WTC11 (cell line): ENCODE measurements around the gene CRTC3. TPM values are rescaled to one million over a fixed set of nuclear protein-coding genes. Genes with fewer than 3 reads are reported as not detected.

Source experiments
- ATAC-seq: fragments of 200-7000 bp; cut with Tn5 transposase; 2 replicates; pipeline ENCODE4 v1.10.0; 2021; ENCODE audit warnings: mild to moderate bottlenecking, moderate library complexity
- CTCF ChIA-PET: fragments of 300-600 bp; sonication (Branson Sonifier 250); formaldehyde crosslinking; loops from one replicate; lab custom pipeline; 2021; ENCODE audit warnings: antibody characterized with exemption; lab: Charles Lee
- POLR2A ChIA-PET: fragments of 350-600 bp; sonication (Branson Sonifier 250); formaldehyde crosslinking; loops from one replicate; lab custom pipeline; 2021; ENCODE audit warnings: antibody characterized with exemption; lab: Charles Lee
- DNase-seq: peaks from one replicate; pipeline ENCODE4 v3.0.0; 2021; ENCODE audit warnings: low spot score
- H3K27ac Mint-ChIP-seq: 2 replicates; pipeline ENCODE4 v1.8.0; 2021; ENCODE audit warnings: mixed read lengths
- H3K27me3 Mint-ChIP-seq: 2 replicates; pipeline ENCODE4 v1.8.0; 2021; ENCODE audit warnings: low read depth, mild to moderate bottlenecking, moderate library complexity, mixed read lengths
- H3K36me3 Mint-ChIP-seq: 2 replicates; pipeline ENCODE4 v1.8.0; 2021; ENCODE audit warnings: mixed read lengths
- H3K4me1 Mint-ChIP-seq: 2 replicates; pipeline ENCODE4 v1.8.0; 2022; ENCODE audit warnings: mixed read lengths
- H3K4me3 Mint-ChIP-seq: 2 replicates; pipeline ENCODE4 v1.8.0; 2021; ENCODE audit warnings: mild to moderate bottlenecking, moderate library complexity, mixed read lengths
- H3K9me3 Mint-ChIP-seq: 2 replicates; pipeline ENCODE4 v1.8.0; 2021; ENCODE audit warnings: mixed read lengths
- ATF3 ChIP-seq: sonication (generic); formaldehyde crosslinking; conservative IDR thresholded peaks from 2 replicates; pipeline ENCODE4 v1.8.1; 2022; ENCODE audit warnings: mild to moderate bottlenecking, missing genetic modification reagents
- EMX1 ChIP-seq: fragments of 250-450 bp; sonication (Bioruptor Pico); IDR thresholded peaks from 2 replicates; pipeline ENCODE4 v1.8.0; 2021; ENCODE audit warnings: mild to moderate bottlenecking
- GTF2I ChIP-seq: fragments of 250-450 bp; sonication (Bioruptor Pico); conservative IDR thresholded peaks from 2 replicates; pipeline ENCODE4 v1.4.0; 2021; ENCODE audit warnings: mild to moderate bottlenecking
- HMGA2 ChIP-seq: fragments of 250-450 bp; sonication (Bioruptor Pico); IDR thresholded peaks from 2 replicates; pipeline ENCODE4 v1.4.0; 2021; ENCODE audit warnings: mild to moderate bottlenecking, moderate library complexity
- IRF1 ChIP-seq: sonication (generic); formaldehyde crosslinking; IDR thresholded peaks from 2 replicates; pipeline ENCODE4 v1.8.0; 2023; ENCODE audit warnings: missing genetic modification reagents
- NR2C2 ChIP-seq: sonication (generic); formaldehyde crosslinking; IDR thresholded peaks from 2 replicates; pipeline ENCODE4 v1.8.0; 2022; ENCODE audit warnings: mild to moderate bottlenecking, missing genetic modification reagents
- STAT6 ChIP-seq: sonication (generic); formaldehyde crosslinking; conservative IDR thresholded peaks from 2 replicates; pipeline ENCODE4 v1.8.1; 2023; ENCODE audit warnings: mild to moderate bottlenecking, low read depth, missing genetic modification reagents, moderate library complexity
- TP53 ChIP-seq: sonication (generic); formaldehyde crosslinking; IDR thresholded peaks from 2 replicates; pipeline ENCODE4 v1.8.1; 2023; ENCODE audit warnings: mild to moderate bottlenecking, missing genetic modification reagents
- ZMAT4 ChIP-seq: fragments of 250-450 bp; sonication (Bioruptor Pico); IDR thresholded peaks from 2 replicates; pipeline ENCODE4 v1.9.0; 2021; ENCODE audit warnings: mild to moderate bottlenecking
- ZNF138 ChIP-seq: sonication (generic); formaldehyde crosslinking; conservative IDR thresholded peaks from 2 replicates; pipeline ENCODE4 v1.8.1; 2022; ENCODE audit warnings: mild to moderate bottlenecking, moderate library complexity, missing genetic modification reagents
- ZNF425 ChIP-seq: fragments of 250-450 bp; sonication (Bioruptor Pico); conservative IDR thresholded peaks from 2 replicates; pipeline ENCODE4 v1.9.0; 2021; ENCODE audit warnings: mild to moderate bottlenecking
- total RNA-seq: library from RNA; stranded (reverse); gene quantifications from 3 replicates; pipeline ENCODE4 v1.2.3, GENCODE V29; 2021
- TF ChIP-seq, protein P1 (sequence below): fragments of 250-450 bp; sonication (Bioruptor Pico); IDR thresholded peaks from 2 replicates; pipeline ENCODE4 v1.9.0; 2021; ENCODE audit warnings: moderate library complexity, mild to moderate bottlenecking, inconsistent platforms, borderline replicate concordance
- TF ChIP-seq, protein P2 (sequence below): sonication (generic); formaldehyde crosslinking; IDR thresholded peaks from 2 replicates; pipeline ENCODE4 v1.8.0; 2022; ENCODE audit warnings: mild to moderate bottlenecking, missing genetic modification reagents

CRTC3 gene
- total RNA-seq, 1 experiment from 2014 or later: 8.4 TPM

DNA sequence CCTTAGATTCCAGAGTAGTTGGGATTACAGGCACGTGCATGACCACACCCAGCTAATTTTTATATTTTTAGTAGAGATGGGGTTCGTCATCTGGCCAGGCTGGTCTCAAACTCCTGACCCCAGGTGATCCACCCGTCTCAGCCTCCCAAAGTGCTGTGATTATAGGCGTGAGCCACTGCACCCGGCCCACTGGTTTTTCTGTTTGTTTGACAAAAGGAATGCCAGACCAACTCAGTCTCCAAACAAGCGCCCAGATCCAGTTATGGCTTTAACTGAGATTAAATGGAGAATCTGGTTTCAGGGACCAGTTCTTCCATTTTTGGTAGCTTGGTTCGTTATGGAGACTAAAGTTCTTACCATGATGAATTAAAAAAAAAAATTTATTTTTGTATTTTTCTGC is 50.8 kb downstream of the CRTC3 start (continued):
- TF ChIP-seq ZNF425 (CRISPR knock-in tag) (no peak), HMGA2 (CRISPR knock-in tag) (no peak)

- no peak for DNase-seq
- POLR2A ChIA-PET: interaction anchor here (0.7 kb wide), 1 partner anchor 59 kb away, joined by 3 read pairs; no protein-coding TSS in a partner anchor
- no peak for TF ChIP-seq TP53 (CRISPR knock-in tag)
- TF ChIP-seq STAT6 (CRISPR knock-in tag): no peak
- TF ChIP-seq, protein P1, sequence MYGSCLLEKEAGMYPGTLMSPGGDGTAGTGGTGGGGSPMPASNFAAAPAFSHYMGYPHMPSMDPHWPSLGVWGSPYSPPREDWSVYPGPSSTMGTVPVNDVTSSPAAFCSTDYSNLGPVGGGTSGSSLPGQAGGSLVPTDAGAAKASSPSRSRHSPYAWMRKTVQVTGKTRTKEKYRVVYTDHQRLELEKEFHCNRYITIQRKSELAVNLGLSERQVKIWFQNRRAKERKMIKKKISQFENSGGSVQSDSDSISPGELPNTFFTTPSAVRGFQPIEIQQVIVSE (CRISPR knock-in tag): no peak
- TF ChIP-seq, all 79 proteins: peak for 0
- ATAC-seq: no peak
- H3K27ac Mint-ChIP-seq: no peak overlapping the region
- no peak overlapping the region for H3K4me3 Mint-ChIP-seq
- no peaks in the 10 kb centered on the region for H3K36me3 Mint-ChIP-seq
- no peaks in the 10 kb centered on the region for H3K9me3 Mint-ChIP-seq
- H3K4me1 Mint-ChIP-seq: peaks cover 69% of the 10 kb centered on the region
- H3K27me3 Mint-ChIP-seq: peaks cover 24% of the 10 kb centered on the region
- CTCF ChIA-PET: interaction anchor here (0.6 to 1.4 kb wide), 3 partner anchors 13 to 169 kb away, joined by 3 to 4 read pairs (median 3); no protein-coding TSS in a partner anchor
These were observed 51.2 kb downstream of the CRTC3 start for GRCh38 chr15:90580946-90581345.

DNA sequence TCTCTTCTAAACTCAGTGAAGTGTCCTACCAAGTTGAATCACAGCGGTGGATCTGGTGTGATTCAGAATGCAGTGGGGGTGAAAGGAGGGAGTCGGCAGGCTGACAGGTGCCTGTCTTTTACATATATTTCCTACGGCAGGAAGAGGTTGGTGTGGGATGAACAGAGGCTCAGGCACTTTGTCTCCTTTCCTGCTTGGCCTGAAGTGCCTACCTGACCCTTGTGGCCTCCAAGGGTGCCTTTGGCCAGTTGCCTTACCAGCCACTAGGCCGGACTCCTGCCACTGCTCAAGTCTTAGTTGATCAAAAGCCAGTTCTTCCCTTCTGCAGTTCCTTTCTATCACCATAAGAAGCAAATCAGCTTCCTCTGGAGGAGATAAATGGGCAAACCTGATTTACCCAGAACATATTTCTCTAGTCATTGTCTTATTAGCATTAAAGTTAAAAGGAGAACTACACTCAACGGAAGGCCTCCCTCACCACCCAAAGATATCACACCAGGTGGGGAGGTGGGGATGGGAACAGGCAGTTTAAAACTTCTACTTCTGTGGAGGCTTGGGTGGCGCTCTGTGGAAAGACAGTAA is 52.1 kb downstream of the CRTC3 start:
- Mint-ChIP-seq H3K4me1 (peaks cover 64% of the 10 kb centered on the region), H3K27me3 (peaks cover 26% of the 10 kb centered on the region), H3K27ac (no peak overlapping the region), H3K9me3 (no peaks in the 10 kb centered on the region), H3K36me3 (no peaks in the 10 kb centered on the region), H3K4me3 (no peak overlapping the region)
- POLR2A ChIA-PET: no interaction called here
- DNase-seq: no peak
- TF ChIP-seq EMX1 (CRISPR knock-in tag) (no peak), ATF3 (CRISPR knock-in tag) (no peak), ZMAT4 (CRISPR knock-in tag) (no peak), IRF1 (CRISPR knock-in tag) (no peak), NR2C2 (no peak), ZNF425 (CRISPR knock-in tag) (no peak), ZNF138 (CRISPR knock-in tag) (no peak), GTF2I (CRISPR knock-in tag) (no peak)
- TF ChIP-seq, protein P2, sequence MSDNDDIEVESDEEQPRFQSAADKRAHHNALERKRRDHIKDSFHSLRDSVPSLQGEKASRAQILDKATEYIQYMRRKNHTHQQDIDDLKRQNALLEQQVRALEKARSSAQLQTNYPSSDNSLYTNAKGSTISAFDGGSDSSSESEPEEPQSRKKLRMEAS: no peak
- TF ChIP-seq, all 79 proteins: peak for 0
- ATAC-seq: no peak
- CTCF ChIA-PET: interaction anchor here (1.4 to 1.5 kb wide), 2 partner anchors 16 to 66 kb away, joined by 4 read pairs; no protein-coding TSS in a partner anchor
